GM10847 (cell line): ENCODE measurements around the gene RERG.

Experiments
- POLR2A ChIP-seq: IDR thresholded peaks from 2 replicates; pipeline ENCODE4 v1.6.1; 2011; ENCODE audit not compliant: insufficient read length; ENCODE audit errors: extremely low read depth

RERG gene

DNA sequence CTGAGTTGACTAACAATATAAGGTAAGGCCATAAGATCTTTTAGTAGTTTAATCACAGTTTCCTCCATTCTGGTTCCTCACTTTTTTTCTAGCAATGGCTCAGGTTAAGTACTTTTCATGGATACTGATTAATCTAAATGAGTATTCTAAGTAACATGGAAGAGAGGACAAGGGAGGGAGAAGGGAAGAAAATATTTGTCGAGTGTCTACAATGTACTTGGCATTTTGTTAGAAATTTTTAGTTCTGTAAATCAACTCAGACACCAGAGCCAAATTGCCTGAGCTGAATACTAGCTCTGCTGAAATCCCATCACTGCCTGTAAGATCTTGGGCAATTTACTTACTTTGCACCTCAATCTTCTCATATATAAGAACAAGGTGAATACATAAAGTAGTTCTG, 20.2 kb downstream of the RERG start:
- no peak for TF ChIP-seq POLR2A

DNA sequence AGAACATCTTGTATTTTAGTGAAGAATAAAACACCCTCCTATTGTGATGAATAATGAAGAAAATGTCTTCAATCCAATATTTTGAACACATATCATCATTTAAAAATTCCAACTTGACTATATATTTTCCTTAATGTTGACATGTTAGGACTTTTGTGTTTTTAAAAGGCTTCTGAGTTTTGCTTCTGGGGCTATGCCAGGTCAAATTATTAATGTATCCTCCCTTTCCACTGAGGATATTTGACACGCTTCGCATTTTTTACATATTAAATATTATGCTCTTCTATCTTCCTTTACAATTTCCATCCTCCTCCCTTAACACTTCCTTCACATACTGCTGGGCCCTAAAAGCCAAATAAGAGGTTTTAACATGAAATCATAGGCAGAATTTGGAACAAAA, 20.6 kb downstream of the RERG start:
- TF ChIP-seq POLR2A = no peak

DNA sequence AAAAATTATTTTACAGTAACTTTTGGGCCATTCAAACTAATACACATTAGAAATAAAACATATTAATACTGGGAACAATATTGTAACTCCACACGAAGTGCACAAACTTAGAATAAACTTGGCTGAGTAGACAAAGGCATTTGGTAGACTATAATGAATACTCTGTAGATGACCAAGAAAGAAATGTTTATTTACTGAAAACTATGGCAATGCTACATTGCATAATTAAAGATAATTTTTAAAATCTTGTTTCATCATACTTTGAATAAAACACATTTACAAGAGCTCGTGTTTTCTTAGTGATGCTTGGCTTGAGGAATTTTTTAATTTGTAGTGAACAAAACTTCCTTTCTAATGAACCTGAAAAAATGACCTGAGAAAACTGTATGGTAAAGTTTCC, 21.3 kb downstream of the RERG start:
- TF ChIP-seq POLR2A = no peak

DNA sequence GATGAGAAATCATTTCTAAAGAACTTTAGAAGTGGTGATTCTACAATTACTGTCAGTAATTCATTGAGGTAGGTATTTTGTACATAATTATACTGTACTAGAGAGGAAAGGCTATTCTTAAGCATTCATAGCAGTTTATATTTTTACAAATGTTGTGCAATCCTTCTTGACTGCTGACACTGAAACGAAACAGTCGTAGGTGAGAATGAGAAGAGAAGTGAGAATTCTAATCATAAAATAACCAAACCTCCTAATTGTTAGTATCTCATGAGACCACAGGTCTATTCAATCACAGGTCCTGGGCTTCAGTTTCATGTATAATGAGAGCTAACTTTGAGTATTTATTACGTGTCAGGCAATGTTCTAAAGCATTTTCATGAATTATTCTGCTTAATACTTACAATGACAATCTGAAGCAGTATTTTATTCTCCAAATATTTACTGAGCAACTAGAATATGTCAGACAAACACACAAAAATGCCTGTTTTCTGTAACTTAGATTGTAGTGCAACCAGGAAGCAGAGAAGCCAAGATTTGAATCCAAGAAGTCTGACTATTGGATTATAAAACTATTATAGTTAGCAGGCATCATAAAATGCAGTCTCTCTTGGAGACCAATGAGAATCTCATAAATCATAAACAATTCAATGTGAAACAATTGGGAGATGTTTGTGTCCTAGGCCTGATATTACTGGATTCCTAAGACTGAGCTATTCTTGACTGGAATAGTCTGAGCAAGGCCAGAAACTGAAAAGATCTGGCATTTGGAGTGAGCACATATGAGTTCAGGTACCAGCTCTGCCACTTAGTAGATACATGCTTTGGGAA, 24.3 kb downstream of the RERG start:
- TF ChIP-seq POLR2A = no peak

DNA sequence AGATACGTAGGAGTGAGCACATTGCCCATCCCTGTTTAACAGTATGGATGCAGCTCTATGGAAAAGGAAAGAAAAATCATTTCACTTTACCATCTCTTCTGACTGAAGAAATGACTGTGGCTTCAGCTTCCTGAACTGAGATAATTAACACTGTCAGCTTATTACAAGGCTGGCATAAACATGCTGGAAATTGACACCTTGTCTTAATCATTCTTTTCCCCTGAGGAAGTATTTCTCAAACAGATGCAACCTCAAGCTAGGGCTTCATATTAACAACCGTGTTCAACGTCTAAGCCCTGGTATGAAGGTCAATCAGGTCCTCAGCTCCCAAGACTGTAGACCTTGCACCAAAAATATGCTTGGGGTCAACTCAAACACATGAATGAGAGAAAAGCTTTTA, 25.0 kb downstream of the RERG start:
- TF ChIP-seq POLR2A = no peak

DNA sequence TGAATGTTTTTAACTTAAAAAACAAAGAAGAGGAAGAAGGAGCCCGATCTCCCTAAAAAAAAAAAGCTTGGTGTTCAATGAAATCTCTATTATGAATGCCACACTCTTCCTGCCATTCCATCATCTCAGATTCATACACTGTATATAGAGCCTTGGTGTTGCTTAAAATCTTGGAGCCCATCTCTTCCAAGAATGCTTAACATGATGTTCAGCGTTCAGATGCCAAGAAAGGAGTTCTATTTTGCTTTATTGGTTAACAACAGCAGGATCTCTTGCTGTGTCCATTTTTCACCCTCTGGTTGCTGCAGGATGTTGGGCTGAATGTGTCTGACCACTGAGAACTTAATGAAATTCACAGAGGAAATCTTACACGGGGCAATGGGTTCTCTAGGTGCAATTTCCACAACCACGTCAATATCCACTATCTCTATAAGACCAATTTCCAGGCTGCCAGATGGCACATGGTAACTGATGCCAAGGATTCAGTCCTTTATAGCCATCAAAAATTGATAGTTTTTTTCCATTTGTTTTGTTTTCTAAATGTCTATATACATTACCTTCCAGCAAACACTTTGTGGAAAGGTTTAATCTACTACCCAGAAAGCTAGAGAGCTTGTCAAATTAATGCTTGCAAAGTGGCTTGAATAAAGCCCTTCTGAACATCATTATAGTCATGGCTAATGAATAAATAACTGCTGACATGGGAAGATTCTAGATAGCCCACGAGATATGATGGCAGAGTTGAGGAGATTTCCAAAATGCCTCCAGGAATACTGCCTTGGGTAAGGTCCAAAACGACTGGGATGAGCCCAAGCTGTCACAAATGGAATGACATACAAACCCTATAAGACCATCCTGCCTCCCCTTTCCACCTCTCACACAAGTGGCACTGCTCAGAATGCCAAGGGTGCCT, 26.5 kb downstream of the RERG start:
- TF ChIP-seq POLR2A = no peak

DNA sequence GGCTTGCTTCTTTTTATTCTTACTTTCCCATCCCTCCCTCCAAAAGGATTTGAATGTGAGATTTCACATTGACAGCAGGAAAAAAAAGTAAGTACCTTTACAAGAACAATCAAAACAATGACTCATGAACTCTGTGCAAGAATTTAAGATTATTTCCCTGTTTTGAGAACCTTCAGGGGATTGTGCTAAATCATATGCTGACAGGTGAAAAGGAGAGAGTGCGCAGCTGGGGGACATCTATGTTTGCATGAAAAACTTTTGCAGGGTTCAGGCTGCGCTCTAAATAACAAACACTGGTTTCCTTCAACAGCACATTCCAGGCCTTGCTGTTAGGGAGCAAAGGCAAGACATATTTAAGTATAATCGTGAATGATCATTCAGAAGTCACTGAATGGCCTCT, 27.3 kb downstream of the RERG start:
- no peak for TF ChIP-seq POLR2A

DNA sequence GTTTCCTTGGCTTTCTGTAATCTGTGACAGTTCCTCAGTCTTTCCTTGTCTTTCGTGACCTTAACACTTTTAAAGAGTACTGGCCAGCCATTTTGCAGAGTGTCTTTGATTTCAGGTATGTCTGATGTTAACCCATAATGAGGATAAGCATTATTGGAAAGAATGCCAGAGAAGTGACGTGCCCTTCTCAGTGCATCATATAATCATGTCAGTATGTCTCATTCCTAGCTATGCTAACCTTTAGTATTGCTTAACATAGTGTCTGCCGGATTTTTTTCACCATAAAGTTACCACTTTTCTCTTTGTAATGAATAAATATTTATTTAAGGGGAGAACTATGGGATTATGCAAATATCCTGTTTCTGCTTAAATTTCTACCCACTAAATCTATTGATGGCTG, 28.5 kb downstream of the RERG start:
- TF ChIP-seq POLR2A = no peak

DNA sequence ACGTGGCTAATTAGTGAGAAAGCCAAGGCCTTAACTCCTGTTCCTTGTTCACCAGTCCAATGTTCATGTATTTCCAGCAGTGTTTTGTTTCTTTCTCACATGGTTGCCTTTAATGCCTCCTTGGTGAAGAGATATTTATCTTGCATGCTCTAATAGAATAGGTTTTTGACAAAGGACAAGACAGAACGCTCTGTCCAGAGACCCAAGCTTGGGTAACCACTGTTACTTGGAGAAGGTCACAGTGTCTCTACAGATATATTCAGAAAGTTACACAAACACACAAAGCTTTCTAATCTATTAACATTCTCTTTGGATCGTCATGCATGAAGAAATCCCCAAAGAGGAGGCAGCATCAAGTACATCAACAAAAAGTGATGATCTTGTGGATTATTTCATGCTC, 33.1 kb downstream of the RERG start:
- TF ChIP-seq POLR2A = no peak

DNA sequence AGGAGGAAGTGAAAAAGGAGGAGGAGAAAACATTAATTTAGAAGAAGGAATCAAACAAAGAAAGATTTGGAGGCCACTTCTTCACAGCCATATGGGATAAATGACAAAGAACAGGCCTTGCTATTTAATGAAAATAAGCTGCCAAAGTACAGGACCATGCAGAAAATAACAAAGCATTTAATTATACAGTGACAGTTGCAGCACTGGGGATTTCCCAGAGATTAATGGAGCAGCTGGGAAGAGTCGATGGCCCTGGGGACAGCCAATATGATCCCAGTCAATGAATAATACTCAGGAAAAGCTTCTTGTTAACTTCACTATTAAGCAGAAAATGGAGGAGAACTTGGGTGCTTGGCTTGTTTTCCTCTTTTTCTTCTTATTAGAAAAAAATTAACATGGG, 34.6 kb downstream of the RERG start:
- no peak for TF ChIP-seq POLR2A

DNA sequence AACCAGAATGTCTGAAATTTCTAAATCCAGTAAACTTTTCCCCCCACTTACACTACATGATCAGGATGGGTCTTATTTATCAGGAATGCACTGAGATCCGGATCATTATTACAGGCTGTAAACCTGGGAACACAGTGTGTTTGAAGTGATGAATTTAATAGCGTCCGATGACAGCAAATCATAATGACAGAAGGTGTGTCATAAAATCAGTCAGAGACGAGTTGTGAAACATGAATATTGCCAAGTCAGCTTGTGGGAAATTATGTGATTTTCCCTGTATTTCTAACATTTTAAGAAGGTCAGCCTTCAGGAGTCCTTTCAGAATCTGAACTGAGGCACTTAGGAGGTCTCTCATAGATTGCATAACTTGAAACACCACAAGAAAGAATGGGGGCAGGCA, 36.7 kb downstream of the RERG start:
- TF ChIP-seq POLR2A = no peak

DNA sequence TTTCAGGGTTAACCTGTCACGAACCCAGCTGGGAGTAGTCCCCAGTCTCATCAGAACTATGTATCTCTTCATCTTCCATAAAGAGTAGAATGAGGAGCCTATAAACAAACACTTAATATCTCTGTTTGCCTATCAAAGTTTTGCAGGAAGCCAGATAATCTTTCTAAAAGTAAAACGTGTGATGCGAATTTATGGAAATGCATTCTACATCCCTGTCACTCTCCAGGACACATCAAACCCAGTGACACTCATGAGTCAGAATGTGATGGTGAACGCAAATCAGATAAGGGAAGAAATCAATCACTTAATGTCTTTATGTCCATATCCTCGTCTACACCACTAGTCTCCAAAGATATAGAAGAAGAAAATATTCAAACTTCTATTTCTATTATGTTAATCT, 37.4 kb downstream of the RERG start:
- no peak for TF ChIP-seq POLR2A

DNA sequence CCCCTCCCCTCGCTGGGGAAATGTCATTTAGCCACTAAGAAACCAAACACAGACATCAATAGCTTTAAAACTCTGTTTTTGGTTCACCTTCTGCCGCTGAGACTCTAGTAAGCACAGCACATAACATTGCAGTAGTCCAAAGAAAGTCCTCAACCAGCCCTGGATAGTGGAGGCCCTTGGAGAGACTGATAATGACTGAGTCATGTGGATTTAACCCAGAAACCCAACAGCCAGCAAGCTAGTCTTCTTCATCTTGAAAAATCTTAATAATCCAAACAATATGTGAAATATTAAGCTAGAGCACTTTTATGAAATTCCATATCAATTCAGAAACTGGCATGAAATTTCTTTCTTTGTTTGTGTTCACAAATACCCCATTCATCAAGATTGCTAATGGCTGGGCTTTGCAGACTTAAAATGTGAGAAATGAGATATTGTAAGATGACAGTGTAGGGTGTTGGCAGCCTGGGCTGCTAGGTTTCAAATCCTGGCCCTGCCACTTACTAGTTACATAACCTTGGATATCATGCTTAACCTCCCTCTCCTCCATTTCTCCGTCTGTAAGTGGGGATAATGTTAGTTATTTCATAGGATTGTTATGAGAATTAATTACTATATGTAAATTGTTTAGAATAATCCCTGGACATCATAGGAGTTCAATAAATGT, 40.1 kb downstream of the RERG start:
- TF ChIP-seq POLR2A = no peak

DNA sequence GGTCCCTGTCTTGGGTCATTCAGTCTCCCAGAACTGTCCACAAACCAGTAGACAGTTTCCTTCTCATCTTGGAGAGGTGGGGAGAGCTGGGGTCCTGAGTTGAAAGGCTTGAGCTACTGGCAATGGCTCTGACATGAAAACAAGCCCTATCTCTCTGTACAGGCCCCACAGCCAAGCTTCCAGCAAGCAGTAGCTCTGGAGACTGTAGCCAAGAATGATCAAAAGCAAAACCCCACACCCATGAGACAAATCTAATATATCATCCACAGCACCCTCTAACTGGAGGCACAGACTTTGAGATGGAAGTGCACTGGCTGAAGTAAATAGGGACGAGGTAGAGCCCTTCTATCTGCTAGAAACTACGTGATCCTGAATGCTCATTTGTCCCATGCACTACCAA, 40.9 kb downstream of the RERG start:
- no peak for TF ChIP-seq POLR2A

DNA sequence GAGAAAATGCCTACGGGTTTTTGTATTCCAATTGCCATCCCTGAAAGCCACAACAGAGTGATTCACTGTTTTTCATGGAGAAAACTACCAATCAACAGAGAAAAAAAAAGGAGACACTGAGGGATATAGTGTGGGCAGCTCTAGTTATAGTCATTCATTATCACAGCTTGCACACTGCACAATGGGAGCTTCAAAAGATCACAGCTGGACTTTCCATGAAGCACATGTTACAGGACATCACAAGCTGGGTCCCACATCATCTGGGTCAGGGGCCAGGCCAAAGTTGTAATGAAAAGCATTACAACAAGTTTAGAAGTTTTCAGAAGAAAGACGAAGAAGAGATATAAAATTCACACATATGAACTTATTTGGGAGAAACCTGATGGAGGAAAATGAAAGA, 41.5 kb downstream of the RERG start:
- TF ChIP-seq POLR2A = no peak

DNA sequence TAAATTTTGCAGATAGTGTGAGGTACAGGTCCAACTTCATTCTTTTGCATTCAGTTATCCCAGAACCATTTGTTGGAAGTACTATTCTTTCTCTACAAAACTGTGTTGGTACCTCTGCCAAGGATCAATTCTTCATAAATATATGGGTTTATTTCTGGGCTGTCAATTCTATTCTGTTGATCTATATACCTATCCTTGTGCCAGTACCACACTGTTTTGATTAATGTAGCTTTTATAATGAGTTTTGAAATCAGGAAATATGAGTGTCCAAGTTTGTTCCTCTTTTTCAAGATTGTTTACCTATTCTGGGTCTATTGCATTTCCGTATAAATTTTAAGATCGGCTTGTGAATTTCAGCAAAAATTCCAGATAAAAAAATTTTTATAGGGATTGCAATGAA, 48.1 kb downstream of the RERG start:
- TF ChIP-seq POLR2A = no peak
